OCI-LY3 (cell line): Measurements from ENCODE around the gene KDM4B.

Source experiments
- EZH2phosphoT487 ChIP-seq: fragments of 200-600 bp; shearing (Covaris generic); IDR thresholded peaks from 2 replicates; pipeline ENCODE4 v1.6.1; 2018; ENCODE audit warnings: antibody characterized with exemption, mixed run types, low read depth
- TF ChIP-seq, protein P1 (sequence below): fragments of 200-600, 300-600 bp; sonication (generic); IDR thresholded peaks from 2 replicates; pipeline ENCODE4 v1.5.1; 2014; ENCODE audit warnings: antibody characterized with exemption, low read length, low read depth

DNA sequence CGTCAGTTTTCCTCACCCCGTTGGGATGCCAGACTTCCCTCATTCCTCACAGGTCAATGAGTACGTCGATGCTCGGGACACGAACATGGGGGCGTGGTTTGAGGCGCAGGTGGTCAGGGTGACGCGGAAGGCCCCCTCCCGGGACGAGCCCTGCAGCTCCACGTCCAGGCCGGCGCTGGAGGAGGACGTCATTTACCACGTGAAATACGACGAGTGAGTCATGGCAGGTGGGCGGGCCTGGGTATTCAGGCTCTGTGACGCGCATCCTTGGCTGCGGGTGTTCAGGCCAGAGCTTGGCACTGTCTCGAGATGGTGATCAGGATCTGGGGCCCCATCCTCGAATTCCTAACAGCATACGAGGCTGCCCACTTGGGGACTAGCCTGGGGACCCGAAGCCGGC, 38.2 kb upstream of the KDM4B start:
- TF ChIP-seq, protein P1, sequence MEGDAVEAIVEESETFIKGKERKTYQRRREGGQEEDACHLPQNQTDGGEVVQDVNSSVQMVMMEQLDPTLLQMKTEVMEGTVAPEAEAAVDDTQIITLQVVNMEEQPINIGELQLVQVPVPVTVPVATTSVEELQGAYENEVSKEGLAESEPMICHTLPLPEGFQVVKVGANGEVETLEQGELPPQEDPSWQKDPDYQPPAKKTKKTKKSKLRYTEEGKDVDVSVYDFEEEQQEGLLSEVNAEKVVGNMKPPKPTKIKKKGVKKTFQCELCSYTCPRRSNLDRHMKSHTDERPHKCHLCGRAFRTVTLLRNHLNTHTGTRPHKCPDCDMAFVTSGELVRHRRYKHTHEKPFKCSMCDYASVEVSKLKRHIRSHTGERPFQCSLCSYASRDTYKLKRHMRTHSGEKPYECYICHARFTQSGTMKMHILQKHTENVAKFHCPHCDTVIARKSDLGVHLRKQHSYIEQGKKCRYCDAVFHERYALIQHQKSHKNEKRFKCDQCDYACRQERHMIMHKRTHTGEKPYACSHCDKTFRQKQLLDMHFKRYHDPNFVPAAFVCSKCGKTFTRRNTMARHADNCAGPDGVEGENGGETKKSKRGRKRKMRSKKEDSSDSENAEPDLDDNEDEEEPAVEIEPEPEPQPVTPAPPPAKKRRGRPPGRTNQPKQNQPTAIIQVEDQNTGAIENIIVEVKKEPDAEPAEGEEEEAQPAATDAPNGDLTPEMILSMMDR, result no peak
- TF ChIP-seq EZH2phosphoT487, result no peak
